Measurements from ENCODE around the gene GNL2. TPM values are rescaled to one million over a fixed set of nuclear protein-coding genes. Genes with fewer than 3 reads are reported as not detected.

Gene GNL2
- total and polyA plus RNA-seq, 2 donors (not counting 1 experiment from before 2014, with no cell fraction given), result 15.7 to 44.0 TPM

DNA sequence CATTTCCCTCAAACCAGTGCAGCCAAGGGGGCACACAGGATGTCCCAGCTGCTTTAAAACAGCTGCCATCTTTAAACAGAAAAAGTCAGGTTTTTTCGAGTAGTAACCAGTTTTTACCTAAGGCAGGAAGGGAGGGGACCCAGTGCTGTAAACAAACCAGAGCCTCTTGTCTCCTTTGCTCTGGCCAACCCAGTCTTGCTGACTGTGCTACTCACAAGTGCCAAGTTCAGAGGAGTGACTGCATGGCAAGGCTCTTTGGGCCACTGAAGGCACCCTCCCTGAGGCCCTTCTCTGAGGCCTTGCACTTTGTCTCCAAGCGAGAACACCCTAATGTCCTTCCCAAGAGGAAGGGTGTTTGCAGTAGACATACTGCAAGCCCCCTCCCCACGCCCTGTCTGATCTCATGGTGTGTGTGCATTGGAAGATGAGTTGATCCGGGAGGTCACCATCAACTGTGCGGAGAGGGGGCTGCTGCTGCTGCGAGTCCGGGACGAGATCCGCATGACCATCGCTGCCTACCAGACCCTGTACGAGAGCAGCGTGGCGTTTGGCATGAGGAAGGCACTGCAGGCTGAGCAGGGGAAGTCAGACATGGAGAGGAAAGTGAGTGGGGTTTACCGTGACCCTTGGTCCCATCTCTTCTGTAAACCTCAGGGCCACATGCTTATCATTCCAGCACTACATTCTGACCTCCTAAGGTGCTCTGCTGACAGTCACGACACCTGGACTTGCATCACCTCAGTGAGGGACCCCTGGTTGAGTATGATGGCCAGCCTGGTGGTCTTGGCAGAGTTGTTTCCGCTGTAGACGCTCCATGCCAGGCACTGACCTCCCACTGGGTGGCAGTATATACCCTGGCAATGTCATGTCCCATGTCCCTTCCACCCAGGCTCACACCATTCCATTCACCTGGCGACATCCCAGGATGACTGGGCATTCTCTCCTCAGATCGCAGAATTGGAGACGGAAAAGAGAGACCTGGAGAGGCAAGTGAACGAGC, 34.3 kb downstream of the GNL2 start:
- Histone ChIP-seq H3K4me1 (ENCODE audit: control insufficient read depth in 2 of 2, insufficient read depth in 2 of 2, low read length in 2 of 2) (no peaks in the 10 kb centered on the region), H3K36me3 (replicated peaks in 1 of 2; ENCODE audit: control extremely low read depth in 1 of 2, control insufficient read depth in 1 of 2, extremely low read depth in 1 of 2, insufficient read depth in 2 of 2, low read length in 1 of 2) (peaks cover 2 to 13% of the 10 kb centered on the region in 2 experiments), H3K9me3 (ENCODE audit: control extremely low read depth in 1 of 3, control insufficient read depth in 2 of 3, insufficient read depth in 1 of 3, low read length in 2 of 3) (peaks cover 0 to 3% (median 0%) of the 10 kb centered on the region in 3 donors), H2AFZ (ENCODE audit: insufficient read depth, low read depth, low read length, poor library complexity, severe bottlenecking) (no peak overlapping the region), H4K20me1 (ENCODE audit: control insufficient read depth, insufficient read depth, low read length, poor library complexity, severe bottlenecking) (no peaks in the 10 kb centered on the region), H3K27ac (ENCODE audit: low read length in 2 of 2) (no peak overlapping the region), H3K9ac (ENCODE audit: low read length) (no peak overlapping the region), H3K4me2 (replicated peaks; ENCODE audit: low read depth, low read length, poor library complexity, severe bottlenecking) (no peak overlapping the region), H3K79me2 (ENCODE audit: control insufficient read depth, insufficient read depth, low read length) (no peaks in the 10 kb centered on the region), H3K4me3 (ENCODE audit: control extremely low read depth in 1 of 5, extremely low read depth in 1 of 5, insufficient read depth in 1 of 5, low read depth in 2 of 5, low read length in 4 of 5) (no peak overlapping the region), H3K27me3 (replicated peaks in 1 of 4; ENCODE audit: control extremely low read depth in 1 of 4, control insufficient read depth in 3 of 4, insufficient read depth in 4 of 4, low read length in 3 of 4) (no peaks in the 10 kb centered on the region)
- intact Hi-C loops (cut with micrococcal nuclease), result loop anchor here (1.0 kb wide), 1 partner anchor 121 kb away; no protein-coding TSS in a partner anchor
- no peak for TF ChIP-seq EZH2 (IDR thresholded peaks at IDR 0.05; ENCODE audit: borderline replicate concordance, insufficient read depth, low read depth, low read length, poor library complexity, severe bottlenecking)
- TF ChIP-seq, protein P1, sequence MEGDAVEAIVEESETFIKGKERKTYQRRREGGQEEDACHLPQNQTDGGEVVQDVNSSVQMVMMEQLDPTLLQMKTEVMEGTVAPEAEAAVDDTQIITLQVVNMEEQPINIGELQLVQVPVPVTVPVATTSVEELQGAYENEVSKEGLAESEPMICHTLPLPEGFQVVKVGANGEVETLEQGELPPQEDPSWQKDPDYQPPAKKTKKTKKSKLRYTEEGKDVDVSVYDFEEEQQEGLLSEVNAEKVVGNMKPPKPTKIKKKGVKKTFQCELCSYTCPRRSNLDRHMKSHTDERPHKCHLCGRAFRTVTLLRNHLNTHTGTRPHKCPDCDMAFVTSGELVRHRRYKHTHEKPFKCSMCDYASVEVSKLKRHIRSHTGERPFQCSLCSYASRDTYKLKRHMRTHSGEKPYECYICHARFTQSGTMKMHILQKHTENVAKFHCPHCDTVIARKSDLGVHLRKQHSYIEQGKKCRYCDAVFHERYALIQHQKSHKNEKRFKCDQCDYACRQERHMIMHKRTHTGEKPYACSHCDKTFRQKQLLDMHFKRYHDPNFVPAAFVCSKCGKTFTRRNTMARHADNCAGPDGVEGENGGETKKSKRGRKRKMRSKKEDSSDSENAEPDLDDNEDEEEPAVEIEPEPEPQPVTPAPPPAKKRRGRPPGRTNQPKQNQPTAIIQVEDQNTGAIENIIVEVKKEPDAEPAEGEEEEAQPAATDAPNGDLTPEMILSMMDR (IDR thresholded peaks at IDR 0.05), result peak; percentile 60
- Mint-ChIP-seq H3K27ac (no peak overlapping the region), H3K27me3 (peaks cover 5% of the 10 kb centered on the region), H3K4me1 (no peaks in the 10 kb centered on the region), H3K4me3 (no peak overlapping the region), H3K9me3 (ENCODE audit: insufficient read depth) (no peaks in the 10 kb centered on the region)
- ChIA-PET CTCF (interaction anchor here (1.2 kb wide), 1 partner anchor 120 kb away, joined by 4 read pairs; no protein-coding TSS in a partner anchor), POLR2A (no interaction called here)
- WGBS (ENCODE audit: insufficient coverage), result 93% methylated on average over 19 of the region's 21 CpGs
- DNase-seq (peak; percentile 51), ATAC-seq (ENCODE audit: low read depth) (no peak)
